IMR-90 (cell line): Measurements from ENCODE around the gene SEL1L. TPM values are rescaled to one million over a fixed set of nuclear protein-coding genes. Genes with fewer than 3 reads are reported as not detected.

Experiments
- ATAC-seq: fragments of 200-7000 bp; cut with Tn5 transposase; 2 replicates; pipeline ENCODE4 v1.9.1; 2020; ENCODE audit warnings: low read depth, mild to moderate bottlenecking, moderate library complexity
- BruUV-seq: library from RNA; stranded (reverse); fragments of 400-500 nt; replicated peaks from 2 replicates; lab custom pipeline; 2021; lab: Mats Ljungman, UMichigan
- CTCF ChIA-PET: fragments of 300-600 bp; formaldehyde crosslinking; extraction: SDS; loops from one replicate; lab custom pipeline; 2021; ENCODE audit warnings: antibody characterized with exemption; lab: Yijun Ruan, JAX
- POLR2A ChIA-PET: fragments of 300-600 bp; sonication (Branson Sonifier 250); formaldehyde crosslinking; loops from one replicate; lab custom pipeline; 2022; ENCODE audit warnings: antibody characterized with exemption; ENCODE audit not compliant: unreplicated experiment; lab: Charles Lee
- DNase-seq: peaks from one replicate; pipeline ENCODE4 v3.0.0; 2013
- H2AFZ ChIP-seq: replicated peaks from 2 replicates; pipeline ENCODE3; 2013; ENCODE audit warnings: low read length, mild to moderate bottlenecking; ENCODE audit not compliant: poor library complexity
- H2AK5ac ChIP-seq: 2 replicates; pipeline ENCODE4 v1.6.1; 2013; ENCODE audit warnings: low read depth, low read length, inconsistent platforms
- H2AK9ac ChIP-seq: replicated peaks from 2 replicates; pipeline ENCODE3; 2013; ENCODE audit warnings: mild to moderate bottlenecking, low read depth, low read length, moderate library complexity; ENCODE audit not compliant: poor library complexity
- H2BK120ac ChIP-seq: 2 replicates; pipeline ENCODE4 v1.6.1; 2013; ENCODE audit warnings: low read depth, low read length, inconsistent platforms
- H2BK15ac ChIP-seq: 3 replicates; pipeline ENCODE4 v1.6.1; 2013; ENCODE audit warnings: low read depth, low read length, inconsistent platforms
- H2BK20ac ChIP-seq: 2 replicates; pipeline ENCODE4 v1.6.1; 2013; ENCODE audit warnings: low read depth, mild to moderate bottlenecking, inconsistent platforms, low read length, moderate library complexity
- H2BK5ac ChIP-seq: 2 replicates; pipeline ENCODE4 v1.6.1; 2013; ENCODE audit warnings: mild to moderate bottlenecking, low read depth, low read length, inconsistent platforms; ENCODE audit not compliant: poor library complexity, severe bottlenecking
- H3K14ac ChIP-seq: replicated peaks from 2 replicates; pipeline ENCODE4 v1.6.1; 2013; ENCODE audit warnings: low read depth, low read length, inconsistent platforms
- H3K18ac ChIP-seq: 2 replicates; pipeline ENCODE4 v1.6.1; 2013; ENCODE audit warnings: low read depth, low read length, control low read depth
- H3K23ac ChIP-seq: 2 replicates; pipeline ENCODE4 v1.6.1; 2013; ENCODE audit warnings: low read depth, low read length, inconsistent platforms
- H3K27ac ChIP-seq: 2 replicates; pipeline ENCODE4 v1.5.1; 2013; ENCODE audit warnings: mild to moderate bottlenecking, control low read depth, low read length; ENCODE audit not compliant: insufficient read depth
- H3K27me3 ChIP-seq: 2 replicates; pipeline ENCODE4 v1.6.1; 2013; ENCODE audit warnings: low read length; ENCODE audit not compliant: control insufficient read depth, insufficient read depth
- H3K36me3 ChIP-seq: 2 replicates; pipeline ENCODE4 v1.6.1; 2013; ENCODE audit warnings: low read length, mixed read lengths; ENCODE audit not compliant: control insufficient read depth, insufficient read depth
- H3K4ac ChIP-seq: 2 replicates; pipeline ENCODE4 v1.6.1; 2013; ENCODE audit warnings: low read depth, low read length, inconsistent platforms
- H3K4me1 ChIP-seq: 2 replicates; pipeline ENCODE4 v1.6.1; 2013; ENCODE audit warnings: low read length, mixed read lengths; ENCODE audit not compliant: control insufficient read depth, insufficient read depth
- H3K4me2 ChIP-seq: 2 replicates; pipeline ENCODE4 v1.6.1; 2013; ENCODE audit warnings: low read depth, mild to moderate bottlenecking, control low read depth, low read length, moderate library complexity
- H3K4me3 ChIP-seq: 2 replicates; pipeline ENCODE4 v1.5.1; 2013; ENCODE audit warnings: low read depth, mild to moderate bottlenecking, control low read depth, low read length, moderate library complexity; ENCODE audit not compliant: insufficient read depth
- H3K56ac ChIP-seq: 2 replicates; pipeline ENCODE4 v1.6.1; 2013; ENCODE audit warnings: low read length, inconsistent platforms; ENCODE audit not compliant: insufficient read depth; ENCODE audit errors: extremely low read depth
- H3K79me1 ChIP-seq, 2 experiments: 2 replicates each; pipeline ENCODE4 v1.6.1; 2013; ENCODE audit warnings: low read length in 2 of 2, inconsistent platforms in 1 of 2, low read depth in 1 of 2
- H3K9ac ChIP-seq: 2 replicates; pipeline ENCODE4 v1.6.1; 2013; ENCODE audit warnings: low read depth, low read length, control low read depth
- H3K9me1 ChIP-seq: 2 replicates; pipeline ENCODE4 v1.6.1; 2013; ENCODE audit warnings: low read length, inconsistent platforms; ENCODE audit not compliant: insufficient read depth
- H3K9me3 ChIP-seq: 2 replicates; pipeline ENCODE4 v1.6.1; 2013; ENCODE audit warnings: low read length; ENCODE audit not compliant: control insufficient read depth, insufficient read depth
- H4K20me1 ChIP-seq: 2 replicates; pipeline ENCODE4 v1.6.1; 2013; ENCODE audit warnings: low read length, inconsistent platforms; ENCODE audit not compliant: insufficient read depth
- H4K5ac ChIP-seq: 2 replicates; pipeline ENCODE4 v1.6.1; 2013; ENCODE audit warnings: mild to moderate bottlenecking, low read depth, low read length, control low read depth
- H4K8ac ChIP-seq, 2 experiments: 2 replicates each; pipeline ENCODE4 v1.6.1; 2013; ENCODE audit warnings: low read depth in 2 of 2, low read length in 2 of 2, control low read depth in 1 of 2, inconsistent platforms in 1 of 2
- H4K91ac ChIP-seq: 2 replicates; pipeline ENCODE4 v1.6.1; 2013; ENCODE audit warnings: low read depth, low read length, inconsistent platforms; ENCODE audit not compliant: insufficient read depth
- BHLHE40 ChIP-seq: fragments of 150-350 bp; IDR thresholded peaks from 2 replicates; pipeline ENCODE4 v1.6.1; 2016; ENCODE audit warnings: mild to moderate bottlenecking, low read depth, low read length
- CEBPB ChIP-seq: IDR thresholded peaks from 2 replicates; pipeline ENCODE4 v1.6.1; 2012; ENCODE audit warnings: low read depth, low read length, improper control_type of control experiment
- CHD1 ChIP-seq: IDR thresholded peaks from 2 replicates; pipeline ENCODE4 v1.6.1; 2012; ENCODE audit warnings: low read depth, low read length, improper control_type of control experiment
- MXI1 ChIP-seq: IDR thresholded peaks from 2 replicates; pipeline ENCODE4 v1.6.1; 2012; ENCODE audit warnings: low read depth, mild to moderate bottlenecking, low read length, moderate library complexity, borderline replicate concordance
- POLR2A ChIP-seq: IDR thresholded peaks from 2 replicates; pipeline ENCODE4 v1.6.1; 2012; ENCODE audit warnings: mild to moderate bottlenecking, low read depth, low read length
- WGBS, 2 experiments: methylation state at CpG; one replicate each; pipeline versions ENCODE4 v1.1.5 to v1.1.7; 2013; ENCODE audit warnings: missing lambda C conversion rate in 2 of 2; ENCODE audit not compliant: insufficient read length in 1 of 2; ENCODE audit errors: extremely low coverage in 2 of 2; 5-methylcytosine and 5-hydroxymethylcytosine counted together
- dilution Hi-C: fragments of 300-500 bp; cut with HindIII; formaldehyde crosslinking; loops from one replicate; pipeline ENCODE4 v1.14.3; 2018; ENCODE audit warnings: low sequenced_read_pairs; ENCODE audit not compliant: unreplicated experiment
- in situ Hi-C: fragments of 300-500 bp; cut with MboI; formaldehyde crosslinking; loops from 3 replicates; pipeline ENCODE4 v1.14.3; 2019; ENCODE audit warnings: low sequenced_read_pairs, inconsistent platforms, mixed read lengths
- intact Hi-C: fragments of 100-400 bp; cut with micrococcal nuclease; formaldehyde crosslinking; loops from 2 replicates; pipeline ENCODE4 v1.10.0; 2022
- polyA plus RNA-seq, 3 experiments: library from polyadenylated mRNA; depleted of rRNA; stranded (reverse); fragments of >200 nt; gene quantifications; 2 replicates each; pipeline ENCODE4 v1.2.3, GENCODE V29; 2012; ENCODE audit warnings: low replicate concordance in 1 of 3
- total RNA-seq: library from RNA; depleted of rRNA; stranded (reverse); fragments of >200 nt; gene quantifications from 2 replicates; pipeline ENCODE4 v1.2.3, GENCODE V29; 2012
- TF ChIP-seq, protein P1 (sequence below): fragments of 150-350 bp; IDR thresholded peaks from 2 replicates; pipeline ENCODE4 v1.6.1; 2017; ENCODE audit warnings: mild to moderate bottlenecking, antibody characterized with exemption, low read length, low read depth

SEL1L gene
- total and polyA plus RNA-seq, 2 of the 4 experiments (the other 2 are of a cell fraction): 21.0 to 62.4 TPM

GRCh38 chr14:81437244-81437643 is 96.4 kb downstream of the SEL1L start:
- Histone ChIP-seq H2AK5ac (no peak overlapping the region), H4K91ac (no peak overlapping the region), H3K56ac (no peak overlapping the region), H4K8ac (no peak overlapping the region), H2AFZ (no peak overlapping the region), H3K4me2 (no peak overlapping the region), H2BK120ac (no peak overlapping the region), H3K9me3 (no peaks in the 10 kb centered on the region), H2BK15ac (no peak overlapping the region), H4K20me1 (no peaks in the 10 kb centered on the region), H3K79me1 (no peaks in the 10 kb centered on the region), H3K9ac (no peak overlapping the region), H3K4me1 (no peaks in the 10 kb centered on the region; the same call in 1 of the 2 replicates), H3K36me3 (no peaks in the 10 kb centered on the region), H3K9me1 (no peaks in the 10 kb centered on the region), H3K27me3 (peaks cover 51% of the 10 kb centered on the region), H3K23ac (no peak overlapping the region), H3K4me3 (no peak overlapping the region), H2BK20ac (no peak overlapping the region), H3K14ac (no peak overlapping the region), H2BK5ac (no peak overlapping the region), H2AK9ac (no peak overlapping the region), H3K27ac (no peak overlapping the region), H4K5ac (no peak overlapping the region), H3K18ac (no peak overlapping the region), H3K4ac (no peak overlapping the region)
- TF ChIP-seq, protein P1, sequence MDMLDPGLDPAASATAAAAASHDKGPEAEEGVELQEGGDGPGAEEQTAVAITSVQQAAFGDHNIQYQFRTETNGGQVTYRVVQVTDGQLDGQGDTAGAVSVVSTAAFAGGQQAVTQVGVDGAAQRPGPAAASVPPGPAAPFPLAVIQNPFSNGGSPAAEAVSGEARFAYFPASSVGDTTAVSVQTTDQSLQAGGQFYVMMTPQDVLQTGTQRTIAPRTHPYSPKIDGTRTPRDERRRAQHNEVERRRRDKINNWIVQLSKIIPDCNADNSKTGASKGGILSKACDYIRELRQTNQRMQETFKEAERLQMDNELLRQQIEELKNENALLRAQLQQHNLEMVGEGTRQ: no peak
- TF ChIP-seq CHD1 (no peak), POLR2A (no peak), CEBPB (no peak), MXI1 (no peak), BHLHE40 (no peak)
- ChIA-PET POLR2A (no interaction called here), CTCF (no interaction called here)
- BruUV-seq: no TSS peak
- dilution Hi-C loops: no loop called here
- intact Hi-C loops: no loop called here
- in situ Hi-C loops: no loop called here
- WGBS, 2 experiments: no CpG with 5 or more reads among the region's 4 CpGs
- DNase-seq (no peak), ATAC-seq (no peak)
